ENCODE data around the gene GSN. TPM values are rescaled to one million over a fixed set of nuclear protein-coding genes. Genes with fewer than 3 reads are reported as not detected.

The GSN gene
- total RNA-seq, 1 donor from 2014 or later: 174 TPM

DNA sequence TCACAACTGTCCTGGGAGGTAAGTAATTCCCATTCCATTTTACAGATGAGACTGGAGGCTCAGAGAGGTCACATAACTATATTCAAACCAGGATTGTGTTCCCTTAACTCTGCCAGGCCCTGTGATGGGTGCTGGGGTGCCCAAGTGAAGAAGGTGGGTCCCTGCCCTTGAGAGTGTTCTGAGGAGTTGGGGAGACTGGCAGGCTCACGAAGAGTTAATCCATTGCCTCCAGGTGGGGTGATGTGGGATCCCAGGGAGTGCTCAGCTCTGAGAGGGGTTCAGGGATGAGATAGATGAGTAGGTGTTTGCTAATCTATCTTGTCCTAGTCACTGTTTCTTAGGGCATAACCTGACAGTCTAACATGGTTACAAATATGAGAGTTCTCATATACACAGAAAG is 36.7 kb downstream of the GSN start:
- H3K4me3 ChIP-seq (ENCODE audit: low read depth, low read length): no peak overlapping the region
- no peak for DNase-seq (ENCODE audit: low read depth)
- no peak for TF ChIP-seq CTCF (conservative IDR thresholded peaks at IDR 0.05; ENCODE audit: low read depth, low read length)

GRCh38 chr9:121305269-121305994 is 37.5 kb downstream of the GSN start:
- H3K4me3 ChIP-seq (ENCODE audit: low read depth, low read length): no peak overlapping the region
- no peak for DNase-seq (ENCODE audit: low read depth)
- TF ChIP-seq CTCF (conservative IDR thresholded peaks at IDR 0.05; ENCODE audit: low read depth, low read length): no peak

GRCh38 chr9:121307976-121308375 is 40.0 kb downstream of the GSN start:
- no peak overlapping the region for H3K4me3 ChIP-seq (ENCODE audit: low read depth, low read length)
- DNase-seq (ENCODE audit: low read depth): no peak
- no peak for TF ChIP-seq CTCF (conservative IDR thresholded peaks at IDR 0.05; ENCODE audit: low read depth, low read length)

GRCh38 chr9:121308765-121309164 is 40.8 kb downstream of the GSN start:
- no peak for TF ChIP-seq CTCF (conservative IDR thresholded peaks at IDR 0.05; ENCODE audit: low read depth, low read length)
- DNase-seq (ENCODE audit: low read depth): no peak

GRCh38 chr9:121309171-121309570 is 41.2 kb downstream of the GSN start:
- no peak for DNase-seq (ENCODE audit: low read depth)
- no peak overlapping the region for H3K4me3 ChIP-seq (ENCODE audit: low read depth, low read length)
- no peak for TF ChIP-seq CTCF (conservative IDR thresholded peaks at IDR 0.05; ENCODE audit: low read depth, low read length)

More at GRCh38 chr9:121308765-121309164, 40.8 kb downstream of the GSN start:
- no peak overlapping the region for H3K4me3 ChIP-seq (ENCODE audit: low read depth, low read length)

DNA sequence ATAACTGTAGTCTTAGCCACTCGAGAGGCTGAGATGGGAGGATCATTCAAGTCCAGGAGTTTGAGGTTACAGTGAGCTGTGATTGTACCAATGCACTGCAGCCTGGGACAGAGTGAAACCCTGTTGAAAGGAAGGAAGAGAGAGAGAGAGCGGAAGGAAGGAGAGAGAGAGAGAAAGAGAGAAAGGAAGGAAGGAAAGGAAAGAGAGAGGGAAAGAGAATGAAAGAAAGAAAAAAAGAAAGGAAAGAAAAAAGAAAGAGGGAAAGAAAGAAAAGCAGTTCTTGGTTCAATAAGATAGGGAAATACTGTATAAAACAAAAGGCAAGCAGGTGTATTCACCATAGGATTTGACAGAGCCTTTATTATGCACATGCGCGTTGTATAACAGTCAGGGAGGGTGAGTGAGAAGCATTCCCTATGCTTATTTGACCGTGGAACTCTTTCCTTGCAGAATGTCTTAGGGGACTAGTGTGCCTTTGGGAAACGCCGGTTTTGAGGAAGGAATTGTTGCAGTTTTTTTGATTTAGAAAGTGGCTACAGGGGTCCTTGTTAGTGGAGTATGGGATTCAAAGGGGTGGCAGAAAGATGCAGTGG is 42.0 kb downstream of the GSN start:
- H3K4me3 ChIP-seq (ENCODE audit: low read depth, low read length): no peak overlapping the region
- DNase-seq (ENCODE audit: low read depth): no peak
- no peak for TF ChIP-seq CTCF (conservative IDR thresholded peaks at IDR 0.05; ENCODE audit: low read depth, low read length)

DNA sequence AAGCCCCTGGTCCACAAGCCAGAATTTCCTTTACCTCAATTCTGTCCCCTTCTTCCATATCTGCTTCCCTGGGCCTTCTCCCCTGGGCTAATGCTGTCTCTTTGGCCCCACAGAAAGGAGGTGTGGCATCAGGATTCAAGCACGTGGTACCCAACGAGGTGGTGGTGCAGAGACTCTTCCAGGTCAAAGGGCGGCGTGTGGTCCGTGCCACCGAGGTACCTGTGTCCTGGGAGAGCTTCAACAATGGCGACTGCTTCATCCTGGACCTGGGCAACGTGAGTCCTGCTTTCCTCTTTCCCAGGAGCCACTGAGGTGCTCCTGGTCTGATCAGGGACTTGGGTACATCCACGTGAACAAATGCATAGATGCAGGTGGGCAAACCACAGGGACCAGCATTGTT is 42.6 kb downstream of the GSN start:
- no peak for DNase-seq (ENCODE audit: low read depth)
- H3K4me3 ChIP-seq (ENCODE audit: low read depth, low read length): no peak overlapping the region
- no peak for TF ChIP-seq CTCF (conservative IDR thresholded peaks at IDR 0.05; ENCODE audit: low read depth, low read length)

All from epithelial cell of proximal tubule (primary cell).